PFSK-1 (cell line): ENCODE data around the gene TRPM2.

Experiments
- FOXP2 ChIP-seq: optimal IDR thresholded peaks from 2 replicates; pipeline ENCODE3; 2011; ENCODE audit warnings: borderline replicate concordance, control low read depth, inconsistent platforms; ENCODE audit not compliant: insufficient read depth; ENCODE audit errors: extremely low read length, extremely low read depth
- POLR2AphosphoS5 ChIP-seq: IDR thresholded peaks from 2 replicates; pipeline ENCODE4 v1.6.1; 2012; ENCODE audit warnings: low read depth, mild to moderate bottlenecking, control low read depth, low read length, moderate library complexity
- REST ChIP-seq, 2 experiments: IDR thresholded peaks; 2 replicates each; pipeline versions ENCODE4 v1.6.1 to v1.8.0; 2011 to 2012; ENCODE audit warnings: low read depth in 2 of 2, low read length in 2 of 2, control low read depth in 1 of 2, inconsistent platforms in 1 of 2, mild to moderate bottlenecking in 1 of 2, moderate library complexity in 1 of 2; ENCODE audit not compliant: insufficient read depth in 1 of 2
- SIN3A ChIP-seq: IDR thresholded peaks from 2 replicates; pipeline ENCODE4 v1.6.1; 2012; ENCODE audit warnings: mild to moderate bottlenecking, low read length, moderate library complexity, borderline replicate concordance; ENCODE audit not compliant: insufficient read depth
- TAF1 ChIP-seq: IDR thresholded peaks from 2 replicates; pipeline ENCODE4 v1.6.1; 2012; ENCODE audit warnings: low read length, control low read depth, borderline replicate concordance; ENCODE audit not compliant: insufficient read depth

DNA sequence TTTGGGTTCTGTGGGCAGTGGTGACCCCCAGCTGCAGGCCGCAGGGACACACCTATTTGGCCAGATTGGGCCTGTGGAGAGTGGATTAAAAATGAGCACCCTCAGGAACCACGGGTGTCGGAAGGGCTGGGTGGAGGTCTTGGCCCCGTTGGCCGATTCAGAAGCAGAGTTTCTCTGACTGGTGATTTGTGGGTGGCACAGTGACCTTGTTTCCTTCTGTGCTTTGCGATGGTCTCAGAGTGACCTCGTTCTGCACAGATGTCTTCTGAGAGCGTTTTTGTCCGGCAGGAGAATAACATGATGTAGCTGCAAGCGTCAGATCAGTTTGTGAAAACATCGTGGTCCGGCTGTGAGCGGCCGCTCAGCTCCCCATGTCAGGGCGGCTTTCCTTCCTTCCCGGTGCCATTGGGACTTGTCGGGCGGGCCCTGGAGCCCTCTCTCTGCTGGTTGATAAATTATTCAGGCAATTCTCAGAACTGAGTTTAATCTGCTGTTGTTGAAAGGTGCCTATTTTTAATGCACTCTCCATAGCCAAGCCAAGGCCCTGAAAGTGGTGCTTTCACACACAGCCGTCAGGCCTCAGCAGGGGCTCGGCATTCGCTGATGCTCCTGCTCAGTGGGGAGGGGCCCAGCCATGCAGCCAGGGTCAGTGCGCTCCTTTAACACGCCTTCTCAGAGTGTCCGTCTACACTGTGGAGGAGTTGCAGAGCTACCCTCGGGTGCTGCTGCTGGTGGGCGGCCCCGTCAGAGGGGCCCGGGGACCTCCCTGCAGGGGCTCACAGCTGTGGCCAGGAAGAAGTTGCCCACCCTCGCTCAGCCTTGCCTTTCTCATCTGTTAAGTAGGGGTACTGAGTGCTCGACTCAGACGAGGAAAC lies 26.8 kb downstream of the TRPM2 start:
- TF ChIP-seq POLR2AphosphoS5, result no peak
- no peak for TF ChIP-seq TAF1
- no peak for TF ChIP-seq SIN3A
- TF ChIP-seq REST (IDR thresholded peaks at IDR 0.05; ENCODE audit: insufficient read depth in 1 of 2, low read depth in 2 of 2, low read length in 2 of 2), result no peak
- TF ChIP-seq FOXP2, result no peak
